Neural progenitor cell (in vitro differentiated cells): Measurements from ENCODE around the gene SMOC2.

Source experiments
- EZH2phosphoT487 ChIP-seq: fragments of 200-600 bp; sonication (generic); IDR thresholded peaks from 2 replicates; pipeline ENCODE4 v1.6.1; 2017; ENCODE audit warnings: antibody characterized with exemption
- TF ChIP-seq, protein P1 (sequence below): fragments of 200-600 bp; sonication (generic); IDR thresholded peaks from 2 replicates; pipeline ENCODE4 v1.5.1; 2017; ENCODE audit warnings: antibody characterized with exemption, mild to moderate bottlenecking

DNA sequence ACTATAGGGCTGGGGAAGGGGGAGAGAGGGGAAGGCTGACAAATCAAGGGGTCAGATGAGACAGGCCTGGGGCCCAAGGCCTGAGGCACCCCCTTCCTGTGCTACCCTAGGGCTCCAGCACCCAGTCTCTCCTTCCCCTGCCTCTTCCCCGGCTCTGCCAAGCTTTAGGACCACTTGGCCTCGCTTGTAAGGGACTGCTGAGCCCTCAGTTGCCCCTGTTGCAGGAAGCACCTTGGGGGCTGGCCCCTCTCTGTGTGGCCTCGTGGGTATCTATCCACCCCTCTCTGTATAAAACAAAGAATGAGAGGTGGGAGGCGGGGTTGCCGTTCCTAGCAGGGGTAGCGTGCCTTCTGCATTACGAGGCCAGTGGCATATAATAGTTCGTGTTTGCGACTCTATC is 21.4 kb upstream of the SMOC2 start:
- no peak for TF ChIP-seq EZH2phosphoT487
- TF ChIP-seq, protein P1, sequence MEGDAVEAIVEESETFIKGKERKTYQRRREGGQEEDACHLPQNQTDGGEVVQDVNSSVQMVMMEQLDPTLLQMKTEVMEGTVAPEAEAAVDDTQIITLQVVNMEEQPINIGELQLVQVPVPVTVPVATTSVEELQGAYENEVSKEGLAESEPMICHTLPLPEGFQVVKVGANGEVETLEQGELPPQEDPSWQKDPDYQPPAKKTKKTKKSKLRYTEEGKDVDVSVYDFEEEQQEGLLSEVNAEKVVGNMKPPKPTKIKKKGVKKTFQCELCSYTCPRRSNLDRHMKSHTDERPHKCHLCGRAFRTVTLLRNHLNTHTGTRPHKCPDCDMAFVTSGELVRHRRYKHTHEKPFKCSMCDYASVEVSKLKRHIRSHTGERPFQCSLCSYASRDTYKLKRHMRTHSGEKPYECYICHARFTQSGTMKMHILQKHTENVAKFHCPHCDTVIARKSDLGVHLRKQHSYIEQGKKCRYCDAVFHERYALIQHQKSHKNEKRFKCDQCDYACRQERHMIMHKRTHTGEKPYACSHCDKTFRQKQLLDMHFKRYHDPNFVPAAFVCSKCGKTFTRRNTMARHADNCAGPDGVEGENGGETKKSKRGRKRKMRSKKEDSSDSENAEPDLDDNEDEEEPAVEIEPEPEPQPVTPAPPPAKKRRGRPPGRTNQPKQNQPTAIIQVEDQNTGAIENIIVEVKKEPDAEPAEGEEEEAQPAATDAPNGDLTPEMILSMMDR = no peak
